ENCODE data around the gene ZNF106. TPM values are rescaled to one million over a fixed set of nuclear protein-coding genes. Genes with fewer than 3 reads are reported as not detected.

The ZNF106 gene
- 20.2 TPM for total RNA-seq

DNA sequence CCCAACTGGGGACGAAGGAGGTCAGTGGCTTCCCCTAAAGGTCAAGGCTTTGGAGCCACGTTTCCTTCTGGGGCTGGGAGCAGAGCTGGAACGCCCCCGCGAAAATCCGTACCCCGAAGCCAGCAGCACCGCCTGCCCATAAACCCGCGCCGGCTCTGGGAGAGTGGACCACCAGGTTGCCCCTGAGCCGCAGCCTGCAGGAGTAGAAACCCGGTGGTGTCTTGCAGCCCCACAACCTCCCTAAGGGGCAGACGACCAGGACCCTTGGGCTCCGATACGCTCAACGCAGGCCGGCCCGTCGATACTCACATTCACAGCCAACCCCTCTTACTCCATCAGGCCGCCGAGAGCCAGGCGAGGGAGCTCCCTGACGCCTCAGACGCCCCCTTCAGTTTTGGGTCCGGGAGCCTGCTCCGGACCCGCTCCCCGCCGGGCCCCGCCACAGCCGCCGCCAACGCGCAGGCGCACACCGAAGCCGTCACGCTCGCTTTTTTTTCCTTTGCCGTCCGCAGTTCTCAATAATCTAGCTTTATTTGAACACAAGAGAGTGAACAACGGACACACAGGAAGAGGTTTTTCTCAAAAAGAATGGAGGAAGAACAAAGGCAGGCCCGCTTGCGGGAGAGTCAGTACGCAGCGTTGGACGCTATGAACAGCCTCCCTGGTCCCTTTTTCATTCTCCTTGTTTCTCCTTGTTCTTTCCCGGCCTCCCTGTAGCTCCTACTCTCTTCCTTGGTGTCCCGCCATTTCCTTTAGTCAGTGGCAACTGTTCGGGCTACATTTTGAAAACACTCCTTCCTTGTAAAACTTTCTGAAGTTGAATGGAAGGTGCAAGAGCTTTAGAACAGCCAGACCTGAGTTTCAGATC lies at the start of gene ZNF106:
TSS of gene ZNF106 (minus strand) at position 471 of the 868 bp plus-strand sequence. CDS start 18,852 bp downstream, outside the sequence.
- peak; percentile 90 for DNase-seq (ENCODE audit: low spot score)
- peak; percentile 70 for ATAC-seq

GRCh38 chr15:42533246-42533645 lies 42.3 kb upstream of the ZNF106 start:
- DNase-seq (ENCODE audit: low spot score) (no peak), ATAC-seq (no peak)

DNA sequence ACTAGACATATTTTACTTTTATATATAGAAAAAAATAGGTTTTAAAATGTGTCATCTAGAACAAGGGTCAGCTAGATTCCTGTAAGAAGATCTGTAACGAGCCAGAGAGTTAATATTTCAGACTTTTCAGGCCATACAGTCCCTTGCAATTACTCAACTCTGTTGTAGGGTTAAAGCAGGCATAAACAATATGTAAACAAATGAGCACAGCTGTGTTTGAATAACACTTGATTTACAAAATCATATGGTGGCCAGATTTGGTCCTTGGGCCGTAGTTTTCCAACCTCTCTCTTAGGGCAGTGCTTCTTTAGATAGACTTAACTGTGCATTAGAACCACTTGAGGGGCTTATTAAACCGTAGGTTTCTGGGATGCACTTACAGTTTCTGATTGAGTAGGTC lies 38.0 kb upstream of the ZNF106 start:
- no peak for DNase-seq (ENCODE audit: low spot score)
- no peak for ATAC-seq

DNA sequence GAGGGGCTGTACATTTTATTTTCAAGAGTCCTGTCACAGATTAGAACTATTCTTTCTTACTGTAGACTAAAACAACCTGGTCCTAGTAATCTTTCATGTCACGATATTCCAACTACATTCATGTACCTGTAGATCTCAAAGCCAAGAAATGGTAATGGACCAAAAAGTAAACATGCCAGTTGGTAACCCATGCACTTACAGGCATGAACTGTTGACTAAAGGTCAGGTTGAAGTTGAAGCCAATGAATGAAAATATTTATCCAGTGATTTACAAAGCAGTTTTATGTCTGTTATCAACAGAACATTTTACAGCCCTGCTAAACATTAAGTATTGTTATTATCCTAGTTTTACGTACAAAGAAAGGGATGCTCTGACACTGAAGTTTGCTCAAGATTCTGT lies 32.4 kb upstream of the ZNF106 start:
- no peak for DNase-seq (ENCODE audit: low spot score)
- ATAC-seq: peak; percentile 62

- ATAC-seq: peak; percentile 43
These were observed 20.1 kb upstream of the ZNF106 start for GRCh38 chr15:42511007-42511391.

DNA sequence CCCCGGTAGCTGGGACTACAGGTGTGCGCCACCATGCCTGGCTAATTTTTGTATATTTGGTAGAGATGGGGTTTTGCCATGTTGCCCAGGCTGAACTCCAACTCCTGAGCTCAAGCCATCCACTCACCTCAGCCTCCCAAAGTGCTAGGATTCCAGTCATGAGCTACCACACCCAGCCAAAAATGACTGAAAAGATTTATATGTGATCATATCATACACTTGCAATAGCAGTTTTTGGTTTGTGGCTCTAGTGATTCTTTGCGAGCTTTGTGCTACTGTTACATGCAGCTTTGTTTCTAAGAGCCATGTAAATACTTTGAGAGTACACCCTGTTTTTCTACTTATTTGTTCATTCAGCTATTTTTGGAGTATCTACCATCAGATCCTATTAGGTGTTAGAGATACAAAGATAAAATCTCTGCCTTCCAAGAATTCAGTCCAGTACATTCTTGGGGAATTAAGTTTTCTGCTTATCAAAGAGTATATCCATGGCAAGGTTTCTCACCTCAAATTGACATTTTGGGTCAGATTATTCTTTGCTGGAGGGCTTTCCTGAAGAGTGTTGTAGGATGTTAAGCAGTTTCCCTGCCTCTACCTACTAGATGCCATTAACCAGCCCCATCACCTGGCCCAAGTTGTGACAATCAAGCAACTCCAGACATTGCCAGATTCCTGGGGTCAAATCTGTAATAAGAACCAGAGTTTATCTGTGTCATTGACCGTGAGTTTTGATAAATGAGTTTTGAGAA lies 19.5 kb upstream of the ZNF106 start:
- DNase-seq (ENCODE audit: low spot score): no peak
- peak; percentile 10 for ATAC-seq

More at GRCh38 chr15:42511007-42511391, 20.1 kb upstream of the ZNF106 start:
- no peak for DNase-seq (ENCODE audit: low spot score)

DNA sequence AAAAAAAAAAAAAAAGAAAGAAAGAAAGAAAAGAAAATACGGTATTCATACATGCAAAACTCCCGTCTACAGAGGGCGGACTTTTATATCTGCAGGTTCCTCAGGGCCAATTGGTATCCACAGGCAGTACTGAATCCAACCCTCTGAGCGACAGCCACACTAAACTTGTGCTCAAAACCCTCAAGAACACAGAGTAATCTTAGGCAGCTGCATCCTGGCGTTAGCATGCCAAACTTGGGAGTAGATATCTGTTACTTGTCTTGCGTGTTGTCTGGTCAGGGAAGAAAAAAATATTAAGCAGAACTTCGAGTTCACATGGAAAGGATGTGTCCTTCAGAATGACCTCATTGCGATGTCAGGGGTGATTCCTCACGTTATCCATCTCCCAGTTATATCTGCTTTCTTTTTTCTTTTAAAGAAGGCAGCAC lies 17.3 kb upstream of the ZNF106 start:
- ATAC-seq (peak; percentile 65), DNase-seq (ENCODE audit: low spot score) (no peak)

DNA sequence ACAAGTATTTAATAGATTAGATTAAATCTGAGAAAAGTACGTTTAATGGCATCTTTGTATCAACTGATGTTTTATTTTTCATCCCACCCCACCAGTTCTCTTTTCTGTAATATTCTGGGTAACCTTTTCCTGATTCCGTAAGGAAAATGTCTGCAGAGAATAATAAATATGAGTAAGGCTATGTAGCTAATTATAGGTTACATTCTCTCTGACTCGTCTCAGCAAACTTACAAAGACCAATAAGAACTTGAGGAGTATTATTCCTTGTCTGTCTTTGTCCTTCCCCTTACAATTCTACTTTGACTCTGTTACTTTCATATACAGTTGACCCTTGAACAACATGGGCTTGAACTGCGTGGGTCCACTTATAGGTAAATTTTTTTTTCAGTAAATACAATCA lies 16.6 kb upstream of the ZNF106 start:
- no peak for DNase-seq (ENCODE audit: low spot score)

DNA sequence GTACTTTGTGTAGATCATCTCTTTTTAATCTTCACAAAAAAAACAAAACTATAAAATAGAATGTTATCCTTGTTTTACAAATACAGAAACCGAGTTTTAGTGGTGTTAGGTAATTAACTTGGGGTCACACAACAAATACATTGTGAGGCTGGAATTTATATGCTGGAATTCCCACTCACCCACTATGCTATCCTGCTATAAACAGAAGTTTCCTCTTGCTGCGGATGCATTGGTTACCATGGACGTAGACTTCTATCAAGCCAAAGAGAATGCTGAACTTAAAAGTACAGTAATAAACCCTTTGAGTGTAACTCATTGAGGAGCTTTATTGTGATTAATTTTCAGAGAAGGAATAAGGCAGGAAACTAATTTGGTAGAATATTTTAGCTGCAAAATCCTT lies 13.7 kb upstream of the ZNF106 start:
- DNase-seq (ENCODE audit: low spot score) (no peak), ATAC-seq (no peak)

More for the DNA sequence above, 16.6 kb upstream of the ZNF106 start:
- no peak for ATAC-seq

DNA sequence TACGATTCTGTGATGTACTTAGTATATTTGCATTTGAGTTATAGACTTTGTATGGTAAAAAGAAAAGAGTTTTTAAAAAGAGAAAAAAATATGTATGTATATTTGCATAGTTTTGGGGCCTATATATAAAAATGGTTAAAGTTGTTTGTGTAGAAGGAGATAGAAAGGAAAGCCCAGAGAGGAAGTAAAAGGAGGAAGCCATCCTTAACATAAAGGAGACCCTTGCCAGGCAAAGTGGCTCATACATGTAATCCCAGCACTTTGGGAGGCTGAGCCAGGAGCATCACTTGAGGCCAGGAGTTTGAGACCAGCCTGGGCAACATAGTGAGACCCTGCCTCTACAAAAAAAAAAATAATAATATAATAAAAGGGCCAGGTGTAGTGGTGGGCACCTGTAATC lies 12.9 kb upstream of the ZNF106 start:
- no peak for DNase-seq (ENCODE audit: low spot score)
- ATAC-seq: no peak

DNA sequence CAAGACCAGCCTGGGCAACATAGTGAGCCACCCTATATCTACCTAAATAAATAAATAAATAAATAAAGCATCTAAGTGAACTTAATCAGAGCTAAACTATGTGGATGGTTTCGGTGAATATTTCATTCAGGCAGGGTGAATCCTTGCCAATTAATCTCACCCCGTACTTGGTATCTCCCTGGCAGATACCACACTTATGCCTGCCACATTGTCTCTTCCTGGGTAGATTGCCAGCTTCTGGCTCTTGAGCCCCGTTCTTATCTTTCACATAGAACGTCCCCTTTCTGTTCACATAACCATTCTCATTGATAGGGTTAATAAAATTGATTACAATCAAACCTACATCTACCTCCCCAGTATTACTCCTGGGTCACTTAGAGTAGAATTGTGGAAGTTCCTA lies 11.5 kb upstream of the ZNF106 start:
- DNase-seq (ENCODE audit: low spot score): no peak
- peak; percentile 33 for ATAC-seq

GRCh38 chr15:42499858-42500609 lies 9.1 kb upstream of the ZNF106 start:
- no peak for ATAC-seq
- DNase-seq (ENCODE audit: low spot score): no peak

GRCh38 chr15:42498212-42499068 lies 7.5 kb upstream of the ZNF106 start:
- ATAC-seq (no peak), DNase-seq (ENCODE audit: low spot score) (no peak)

DNA sequence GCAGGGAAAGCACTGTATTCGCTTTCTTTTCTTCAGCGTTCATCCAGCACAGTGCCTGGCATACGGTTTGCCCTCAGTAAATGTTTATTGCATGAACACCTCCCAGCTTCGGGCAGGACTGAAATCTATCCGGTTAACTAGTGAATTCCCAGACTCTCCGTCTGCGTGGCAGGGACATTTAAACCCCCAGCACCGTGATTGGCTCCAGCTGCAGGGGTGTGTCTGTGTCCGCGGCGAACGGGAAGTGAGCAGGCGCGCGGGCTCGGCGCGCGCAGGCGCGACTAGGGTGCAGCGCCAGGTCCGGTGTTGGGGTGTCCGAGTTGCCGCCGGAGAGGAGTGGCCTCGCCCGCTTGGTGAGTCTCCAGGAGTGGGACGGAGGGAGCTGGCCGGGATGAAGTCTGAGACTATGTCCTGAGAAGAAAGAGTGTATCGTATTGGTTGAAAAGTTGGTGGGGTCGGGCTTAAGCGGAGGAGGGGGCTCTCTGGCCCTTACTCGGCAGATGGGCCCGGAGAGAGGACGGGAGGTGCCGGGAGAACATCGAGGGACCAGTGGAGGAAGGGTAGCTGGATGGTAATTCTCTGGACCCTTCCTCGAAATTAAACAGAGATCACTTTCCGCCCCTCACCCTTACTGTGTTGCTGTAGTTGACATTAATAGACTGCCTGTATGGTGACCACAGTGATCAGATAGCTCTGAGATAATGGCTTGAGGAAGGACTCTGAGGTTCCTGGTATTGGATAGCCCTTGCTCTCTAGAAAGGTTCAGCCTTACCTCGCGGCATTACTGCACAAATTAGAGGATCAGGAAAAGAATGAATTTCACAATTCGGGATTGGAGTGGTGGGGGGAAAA lies 4.6 kb upstream of the ZNF106 start, which contains the start of gene SNAP23:
TSS of gene SNAP23 (plus strand) at position 274 of the 852 bp plus-strand sequence. CDS start 16,213 bp downstream, outside the sequence.
- ATAC-seq: peak; percentile 89
- peak; percentile 97 for DNase-seq (ENCODE audit: low spot score)

GRCh38 chr15:42494998-42495360 lies 4.0 kb upstream of the ZNF106 start:
- DNase-seq (ENCODE audit: low spot score) (peak; percentile 77), ATAC-seq (peak; percentile 52)

GRCh38 chr15:42493679-42494078 lies 2.7 kb upstream of the ZNF106 start:
- ATAC-seq: no peak

GRCh38 chr15:42491539-42492225 lies 741 bp upstream of the ZNF106 start:
- no peak for DNase-seq (ENCODE audit: low spot score)
- no peak for ATAC-seq

More at GRCh38 chr15:42493679-42494078, 2.7 kb upstream of the ZNF106 start:
- DNase-seq (ENCODE audit: low spot score): no peak

DNA sequence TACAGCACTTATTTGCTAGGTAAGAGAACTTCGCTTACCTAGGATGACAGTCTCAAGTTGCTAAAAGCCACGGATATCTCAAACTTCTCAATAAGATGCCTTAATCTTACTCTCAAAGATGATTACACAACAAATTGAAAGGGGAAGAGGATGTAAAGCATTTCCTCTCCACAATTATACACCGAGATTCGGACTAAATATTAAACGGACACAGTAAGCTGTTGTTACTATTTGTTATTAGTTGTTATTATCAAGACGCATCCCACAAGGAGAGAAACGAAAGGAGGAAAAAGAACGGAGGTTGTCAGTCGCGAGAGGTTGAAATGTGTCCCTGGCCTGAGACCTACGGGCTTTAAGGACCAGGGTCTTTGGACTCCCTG lies 660 bp downstream of the ZNF106 start:
- DNase-seq (ENCODE audit: low spot score) (no peak), ATAC-seq (peak; percentile 5)

- ATAC-seq: no peak
- DNase-seq (ENCODE audit: low spot score): no peak
These were observed 7.3 kb downstream of the ZNF106 start for GRCh38 chr15:42483677-42484076.

Data from left lobe of liver (tissue), 2 donors.